Measurements from ENCODE around the gene CCDC107.

CCDC107 gene

DNA sequence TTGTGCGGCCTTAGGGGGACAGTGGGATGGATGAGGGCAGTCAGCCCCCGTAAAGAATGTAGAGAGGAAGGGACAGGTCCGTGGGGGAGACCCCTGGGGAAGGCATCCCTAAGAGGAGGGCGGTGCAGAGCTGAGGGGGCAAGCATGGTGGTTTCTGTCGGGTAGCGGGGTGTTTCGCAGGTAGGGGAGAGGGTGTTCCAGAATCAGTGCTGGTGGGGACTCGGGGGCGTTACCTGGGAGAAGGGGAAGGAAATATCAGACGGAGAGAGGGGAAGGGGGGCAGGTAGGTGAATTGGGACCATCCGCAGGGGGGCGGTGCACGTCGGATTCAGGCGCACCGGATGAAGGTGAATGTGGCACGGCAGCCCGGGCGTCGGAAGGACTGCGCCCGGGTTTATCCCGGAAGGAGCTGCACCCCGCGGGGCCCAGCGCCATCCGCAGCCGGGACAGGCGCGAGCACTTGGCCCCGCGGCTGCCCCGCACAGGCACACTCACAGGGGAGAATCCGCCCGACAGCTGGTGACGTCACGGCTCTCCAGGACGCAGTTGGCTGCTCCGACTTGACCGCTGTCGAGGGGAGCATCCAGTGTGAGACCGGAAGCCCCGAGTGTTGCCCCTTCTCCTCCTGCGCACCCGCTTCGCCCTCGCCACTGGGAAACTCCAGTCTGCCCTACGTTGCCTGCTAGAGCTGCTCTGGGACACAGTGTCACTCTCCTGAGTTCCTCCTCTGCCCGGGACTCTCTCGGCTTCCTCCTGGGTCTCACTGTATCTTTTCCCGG is 41.2 kb upstream of the CCDC107 start:
- H3K36me3 ChIP-seq (ENCODE audit: control insufficient read depth in 1 of 2, insufficient read depth in 2 of 2, low read depth in 1 of 2, low read length in 2 of 2), result peaks cover 0 to 3% of the 10 kb centered on the region in 2 experiments
- H3K27me3 ChIP-seq (ENCODE audit: control insufficient read depth in 1 of 2, insufficient read depth in 1 of 2, low read length in 2 of 2), result peaks cover 0 to 65% of the 10 kb centered on the region in 2 experiments
- no peak overlapping the region for H3K23ac ChIP-seq (ENCODE audit: low read length in 2 of 2)
- no peak overlapping the region for H2BK15ac ChIP-seq (ENCODE audit: low read depth, poor library complexity, severe bottlenecking)
- peak overlapping the region; percentile 55 for H4K8ac ChIP-seq (ENCODE audit: low read length)
- H3K9ac ChIP-seq (ENCODE audit: low read length), result peak overlapping the region; percentile 89
- H3K4me2 ChIP-seq (ENCODE audit: low read length, poor library complexity, severe bottlenecking), result peak overlapping the region; percentile 76
- H2AK5ac ChIP-seq (ENCODE audit: low read length, severe bottlenecking), result no peak overlapping the region
- H3K9me3 ChIP-seq (ENCODE audit: control insufficient read depth, low read length), result no peaks in the 10 kb centered on the region
- H4K91ac ChIP-seq (ENCODE audit: low read length), result no peak overlapping the region
- peak overlapping the region in 1 of 2 experiments; percentile 58 for H3K14ac ChIP-seq (ENCODE audit: low read length in 2 of 2)
- no peak overlapping the region for H2BK5ac ChIP-seq (ENCODE audit: low read depth, low read length, poor library complexity, severe bottlenecking)
- 8% methylated on average over 51 of the region's 51 CpGs for WGBS
- no peak overlapping the region for H2BK120ac ChIP-seq (ENCODE audit: low read depth, low read length)
- H3K27ac ChIP-seq (ENCODE audit: low read length, poor library complexity, severe bottlenecking), result no peak overlapping the region
- H2BK12ac ChIP-seq (ENCODE audit: low read length in 2 of 2), result no peak overlapping the region
- peak overlapping the region; percentile 41 to 76 for H3K4me3 ChIP-seq (ENCODE audit: insufficient read depth in 1 of 2, low read depth in 1 of 2, low read length in 2 of 2)
- peak overlapping the region; percentile 32 for H2AFZ ChIP-seq (ENCODE audit: low read depth, low read length)
- H3K79me1 ChIP-seq (replicated peaks; ENCODE audit: low read length, poor library complexity, severe bottlenecking), result no peaks in the 10 kb centered on the region
- H3K4ac ChIP-seq (ENCODE audit: low read depth in 1 of 2, low read length in 2 of 2), result no peak overlapping the region
- H3K4me1 ChIP-seq (ENCODE audit: control insufficient read depth, insufficient read depth, low read depth, low read length), result peaks cover 7% of the 10 kb centered on the region
- DNase-seq, result peak; percentile 77
- H3K18ac ChIP-seq (ENCODE audit: low read depth in 1 of 2, low read length in 2 of 2), result no peak overlapping the region

DNA sequence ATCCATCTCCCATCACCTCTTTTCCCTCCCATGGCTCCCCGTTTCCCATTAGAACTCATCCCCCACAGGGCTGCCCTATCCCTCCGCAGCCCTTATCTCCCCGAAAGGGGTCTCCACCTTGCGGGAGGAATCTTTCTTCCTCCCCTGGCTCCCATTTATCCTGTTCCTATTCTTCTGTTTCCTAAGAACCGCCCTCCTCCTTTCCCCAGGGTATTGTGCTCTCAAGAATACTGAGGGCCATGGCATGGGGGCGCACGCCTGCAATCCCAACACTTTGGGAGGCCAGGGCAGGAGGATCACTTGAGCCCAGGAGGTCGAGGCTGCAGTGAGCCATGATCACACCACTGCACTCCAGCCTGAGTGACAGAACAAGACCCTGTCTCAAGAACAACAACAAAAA is 40.5 kb upstream of the CCDC107 start:
- H3K4me2 ChIP-seq (ENCODE audit: low read length, poor library complexity, severe bottlenecking), result no peak overlapping the region

DNA sequence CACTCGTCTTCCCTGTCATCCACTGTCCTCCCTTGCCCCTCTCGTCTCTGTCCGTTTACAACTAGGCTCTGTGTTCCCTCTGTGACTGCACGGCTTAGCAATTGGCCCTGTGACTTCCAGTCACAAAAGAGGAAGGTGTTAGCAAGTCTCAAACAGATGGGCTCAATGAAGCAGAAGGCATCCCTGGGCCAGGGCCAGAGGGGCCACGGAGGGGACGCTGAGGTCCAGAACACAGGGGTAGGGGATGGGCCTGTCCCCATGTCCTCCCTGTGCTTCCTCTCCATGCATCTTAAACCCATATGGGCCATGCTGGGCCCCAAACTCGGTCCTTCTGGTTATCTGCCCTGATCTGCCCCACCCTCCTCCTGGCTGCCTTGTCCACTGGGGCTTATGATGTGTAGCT is 39.8 kb upstream of the CCDC107 start, which contains the start of gene CD72:
CD72 (minus strand) TSS at position 89 of the 403 bp plus-strand sequence. CDS start 110 bp downstream, outside the sequence.
- Histone ChIP-seq H2AFZ (ENCODE audit: low read depth, low read length) (peak within 1 kb of the TSS; percentile 32), H3K27ac (ENCODE audit: low read length, poor library complexity, severe bottlenecking) (no peak within 1 kb of the TSS), H3K79me1 (replicated peaks; ENCODE audit: low read length, poor library complexity, severe bottlenecking) (no peaks in the 10 kb centered on the region), H2BK5ac (ENCODE audit: low read depth, low read length, poor library complexity, severe bottlenecking) (no peak within 1 kb of the TSS), H3K4me2 (ENCODE audit: low read length, poor library complexity, severe bottlenecking) (peak within 1 kb of the TSS; percentile 76), H2AK5ac (ENCODE audit: low read length, severe bottlenecking) (no peak within 1 kb of the TSS), H3K36me3 (ENCODE audit: control insufficient read depth in 1 of 2, insufficient read depth in 2 of 2, low read depth in 1 of 2, low read length in 2 of 2) (no peaks in the 10 kb centered on the region), H3K4ac (ENCODE audit: low read depth in 1 of 2, low read length in 2 of 2) (no peak within 1 kb of the TSS), H4K8ac (ENCODE audit: low read length) (no peak within 1 kb of the TSS), H2BK12ac (ENCODE audit: low read length in 2 of 2) (no peak within 1 kb of the TSS), H3K18ac (ENCODE audit: low read depth in 1 of 2, low read length in 2 of 2) (no peak within 1 kb of the TSS), H2BK15ac (ENCODE audit: low read depth, poor library complexity, severe bottlenecking) (peak within 1 kb of the TSS; percentile 8), H2BK120ac (ENCODE audit: low read depth, low read length) (no peak within 1 kb of the TSS), H3K27me3 (ENCODE audit: control insufficient read depth in 1 of 2, insufficient read depth in 1 of 2, low read length in 2 of 2) (peaks cover 0 to 61% of the 10 kb centered on the region in 2 experiments), H3K4me1 (ENCODE audit: control insufficient read depth, insufficient read depth, low read depth, low read length) (peaks cover 7% of the 10 kb centered on the region), H3K9ac (ENCODE audit: low read length) (peak within 1 kb of the TSS; percentile 89), H3K14ac (ENCODE audit: low read length in 2 of 2) (no peak within 1 kb of the TSS), H3K23ac (ENCODE audit: low read length in 2 of 2) (no peak within 1 kb of the TSS), H4K91ac (ENCODE audit: low read length) (no peak within 1 kb of the TSS), H3K9me3 (ENCODE audit: control insufficient read depth, low read length) (no peaks in the 10 kb centered on the region), H3K4me3 (ENCODE audit: insufficient read depth in 1 of 2, low read depth in 1 of 2, low read length in 2 of 2) (peak within 1 kb of the TSS in 1 of 2 experiments; percentile 76)
- DNase-seq, result no peak
- 89% methylated on average over 7 of the region's 7 CpGs for WGBS

More for the DNA sequence above, 40.5 kb upstream of the CCDC107 start:
- no peak for DNase-seq
- Histone ChIP-seq H3K27me3 (ENCODE audit: control insufficient read depth in 1 of 2, insufficient read depth in 1 of 2, low read length in 2 of 2) (peaks cover 0 to 65% of the 10 kb centered on the region in 2 experiments), H3K27ac (ENCODE audit: low read length, poor library complexity, severe bottlenecking) (no peak overlapping the region), H2BK5ac (ENCODE audit: low read depth, low read length, poor library complexity, severe bottlenecking) (no peak overlapping the region), H2BK120ac (ENCODE audit: low read depth, low read length) (no peak overlapping the region), H3K9me3 (ENCODE audit: control insufficient read depth, low read length) (no peaks in the 10 kb centered on the region), H2AFZ (ENCODE audit: low read depth, low read length) (no peak overlapping the region), H2BK15ac (ENCODE audit: low read depth, poor library complexity, severe bottlenecking) (no peak overlapping the region), H3K18ac (ENCODE audit: low read depth in 1 of 2, low read length in 2 of 2) (no peak overlapping the region), H2AK5ac (ENCODE audit: low read length, severe bottlenecking) (no peak overlapping the region), H2BK12ac (ENCODE audit: low read length in 2 of 2) (no peak overlapping the region), H3K4me3 (ENCODE audit: insufficient read depth in 1 of 2, low read depth in 1 of 2, low read length in 2 of 2) (peak overlapping the region in 1 of 2 experiments; percentile 76), H3K4me1 (ENCODE audit: control insufficient read depth, insufficient read depth, low read depth, low read length) (peaks cover 7% of the 10 kb centered on the region), H3K36me3 (ENCODE audit: control insufficient read depth in 1 of 2, insufficient read depth in 2 of 2, low read depth in 1 of 2, low read length in 2 of 2) (peaks cover 0 to 3% of the 10 kb centered on the region in 2 experiments), H4K8ac (ENCODE audit: low read length) (no peak overlapping the region), H4K91ac (ENCODE audit: low read length) (no peak overlapping the region), H3K79me1 (replicated peaks; ENCODE audit: low read length, poor library complexity, severe bottlenecking) (no peaks in the 10 kb centered on the region), H3K14ac (ENCODE audit: low read length in 2 of 2) (no peak overlapping the region), H3K23ac (ENCODE audit: low read length in 2 of 2) (no peak overlapping the region), H3K9ac (ENCODE audit: low read length) (peak overlapping the region; percentile 89), H3K4ac (ENCODE audit: low read depth in 1 of 2, low read length in 2 of 2) (no peak overlapping the region)
- WGBS, result 82% methylated on average over 8 of the region's 8 CpGs

Measured in mesenchymal stem cell (in vitro differentiated cells and primary cell).